ENCODE data around the gene COL4A2.

COL4A2 gene

GRCh38 chr13:110379905-110380341, 72.8 kb downstream of the COL4A2 start:
- peaks cover 40% of the 10 kb centered on the region for H3K36me3 ChIP-seq (replicated peaks)
- DNase-seq, result peak; percentile 77
- TF ChIP-seq CTCF (IDR thresholded peaks at IDR 0.05; ENCODE audit: low read depth, low read length, missing control alignments), result no peak
- no peak overlapping the region for H3K4me3 ChIP-seq (ENCODE audit: low read depth, low read length)
- in situ Hi-C loops (cut with HindIII; ENCODE audit: low pct_ligation_motif_present, low sequenced_read_pairs), result no loop called here
- no peaks in the 10 kb centered on the region for H3K27me3 ChIP-seq (replicated peaks)
- peak overlapping the region; percentile 95 for H3K27ac ChIP-seq

GRCh38 chr13:110380359-110381028, 73.4 kb downstream of the COL4A2 start:
- no peak overlapping the region for H3K4me3 ChIP-seq (ENCODE audit: low read depth, low read length)
- peaks cover 35% of the 10 kb centered on the region for H3K36me3 ChIP-seq (replicated peaks)
- peak; percentile 94 for DNase-seq
- no peaks in the 10 kb centered on the region for H3K27me3 ChIP-seq (replicated peaks)
- H3K27ac ChIP-seq, result peak overlapping the region; percentile 95
- in situ Hi-C loops (cut with HindIII; ENCODE audit: low pct_ligation_motif_present, low sequenced_read_pairs), result no loop called here
- TF ChIP-seq CTCF (IDR thresholded peaks at IDR 0.05; ENCODE audit: low read depth, low read length, missing control alignments), result no peak

- no peak overlapping the region for H3K4me3 ChIP-seq (ENCODE audit: low read depth, low read length)
- no peak for DNase-seq
- peaks cover 35% of the 10 kb centered on the region for H3K36me3 ChIP-seq (replicated peaks)
- no peaks in the 10 kb centered on the region for H3K27me3 ChIP-seq (replicated peaks)
- TF ChIP-seq CTCF (IDR thresholded peaks at IDR 0.05; ENCODE audit: low read depth, low read length, missing control alignments), result no peak
- peak overlapping the region; percentile 95 for H3K27ac ChIP-seq
- in situ Hi-C loops (cut with HindIII; ENCODE audit: low pct_ligation_motif_present, low sequenced_read_pairs), result no loop called here
These were observed 73.9 kb downstream of the COL4A2 start for GRCh38 chr13:110381029-110381360.

- Histone ChIP-seq H3K36me3 (replicated peaks) (peaks cover 38% of the 10 kb centered on the region), H3K27me3 (replicated peaks) (no peaks in the 10 kb centered on the region), H3K27ac (peak overlapping the region; percentile 95), H3K4me3 (ENCODE audit: low read depth, low read length) (no peak overlapping the region)
- DNase-seq, result peak; percentile 83
- in situ Hi-C loops (cut with HindIII; ENCODE audit: low pct_ligation_motif_present, low sequenced_read_pairs), result no loop called here
- TF ChIP-seq CTCF (IDR thresholded peaks at IDR 0.05; ENCODE audit: low read depth, low read length, missing control alignments), result no peak
These were observed 75.1 kb downstream of the COL4A2 start for GRCh38 chr13:110382229-110382628.

- Histone ChIP-seq H3K4me3 (ENCODE audit: low read depth, low read length) (no peak overlapping the region), H3K27me3 (replicated peaks) (no peaks in the 10 kb centered on the region), H3K27ac (peak overlapping the region; percentile 95), H3K36me3 (replicated peaks) (peaks cover 44% of the 10 kb centered on the region)
- no peak for DNase-seq
- no peak for TF ChIP-seq CTCF (IDR thresholded peaks at IDR 0.05; ENCODE audit: low read depth, low read length, missing control alignments)
- in situ Hi-C loops (cut with HindIII; ENCODE audit: low pct_ligation_motif_present, low sequenced_read_pairs), result no loop called here
These were observed 75.7 kb downstream of the COL4A2 start for GRCh38 chr13:110382830-110383229.
